Retina (tissue), 1 donor: ENCODE measurements around the gene FAM76A.
"Not testable (repeated sequence)": the region's sequence is repeated elsewhere in the genome, so short reads cannot be mapped to it uniquely, and the experiment has no call there.

Experiments
- DNase-seq: peaks from one replicate; pipeline ENCODE4 v3.0.0-alpha.2; 2016

FAM76A gene

DNA sequence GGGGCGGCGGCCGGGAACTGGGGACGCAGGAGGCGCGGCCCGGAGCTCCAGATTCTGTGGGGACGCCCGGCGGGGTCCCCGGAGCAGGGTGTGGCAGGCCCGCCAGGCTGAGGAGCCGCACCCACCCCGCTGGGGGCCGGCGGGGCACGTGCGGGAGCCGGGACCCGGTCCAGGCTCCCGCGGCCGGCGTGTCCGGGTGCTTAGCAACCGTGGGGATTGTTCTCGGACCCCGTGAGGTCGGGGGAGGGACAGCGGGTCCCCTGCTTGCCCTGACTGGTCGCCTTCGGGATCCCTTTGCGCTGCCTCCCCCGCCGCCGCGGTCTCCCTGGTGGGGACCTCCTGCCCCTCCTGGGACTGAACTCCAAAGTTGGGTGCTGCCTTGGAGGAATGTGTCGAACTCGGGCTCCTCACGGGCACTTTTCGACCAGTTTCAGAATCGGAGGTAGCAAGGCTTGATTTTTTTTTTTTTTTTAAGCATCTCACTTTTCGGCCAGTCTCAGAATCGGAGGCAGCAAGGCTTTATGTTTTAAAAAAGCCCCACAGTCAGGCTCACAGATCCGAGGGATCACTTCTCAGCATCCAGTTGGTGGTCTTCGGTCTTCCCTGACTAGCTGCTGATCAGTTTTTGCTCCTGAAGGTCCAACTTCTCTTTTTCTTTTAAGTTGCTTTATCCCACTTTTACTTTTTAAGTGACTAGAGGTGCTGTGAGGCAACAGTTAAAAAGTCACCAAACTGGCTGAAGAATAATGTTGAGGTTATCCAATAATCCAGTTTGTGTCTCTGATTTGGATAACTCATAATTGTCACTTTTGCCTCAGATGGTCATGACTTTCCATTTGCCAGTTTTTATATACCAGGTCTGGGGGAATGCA, 648 bp downstream of the FAM76A start:
- DNase-seq, result no peak

DNA sequence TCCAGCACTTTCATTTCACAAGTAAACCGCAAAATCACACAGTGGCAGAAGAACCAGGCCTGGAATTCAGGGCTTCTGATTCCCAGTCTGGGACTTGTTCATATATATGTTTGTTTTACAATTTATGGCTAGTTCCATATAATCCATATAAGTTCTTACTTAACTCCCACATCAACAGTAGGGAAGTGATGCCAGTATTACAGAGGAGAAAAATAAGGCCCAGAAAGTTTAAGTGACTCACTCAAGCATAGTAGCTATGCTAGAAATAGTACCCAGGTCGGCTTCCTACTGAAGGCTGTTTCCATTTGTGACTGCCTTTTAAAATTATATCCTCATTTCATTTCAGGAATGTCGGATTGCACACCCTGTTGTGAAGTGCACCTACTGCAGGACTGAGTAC, 1.4 kb downstream of the FAM76A start:
- no peak for DNase-seq

DNA sequence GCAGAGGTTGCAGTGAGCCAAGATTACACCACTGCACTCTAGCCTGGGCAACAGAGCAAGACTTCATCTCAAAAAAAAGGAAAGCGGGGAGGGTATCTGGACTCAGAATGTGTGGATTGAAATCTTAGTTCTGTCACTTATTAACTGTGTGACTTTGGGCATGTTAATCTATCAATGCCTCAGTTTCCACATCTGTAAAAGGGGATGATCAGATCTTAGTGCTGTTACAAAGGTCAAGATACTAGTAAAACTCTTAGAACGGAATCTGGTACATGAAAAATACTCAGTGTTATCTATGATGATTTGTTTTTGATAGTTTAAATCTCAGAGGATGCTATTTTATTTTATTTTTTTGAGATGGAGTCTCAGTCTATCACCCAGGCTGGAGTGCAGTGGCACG, 10.5 kb downstream of the FAM76A start:
- DNase-seq, result no peak

GRCh38 chr1:27741121-27741520, 15.4 kb downstream of the FAM76A start:
- no peak for DNase-seq

DNA sequence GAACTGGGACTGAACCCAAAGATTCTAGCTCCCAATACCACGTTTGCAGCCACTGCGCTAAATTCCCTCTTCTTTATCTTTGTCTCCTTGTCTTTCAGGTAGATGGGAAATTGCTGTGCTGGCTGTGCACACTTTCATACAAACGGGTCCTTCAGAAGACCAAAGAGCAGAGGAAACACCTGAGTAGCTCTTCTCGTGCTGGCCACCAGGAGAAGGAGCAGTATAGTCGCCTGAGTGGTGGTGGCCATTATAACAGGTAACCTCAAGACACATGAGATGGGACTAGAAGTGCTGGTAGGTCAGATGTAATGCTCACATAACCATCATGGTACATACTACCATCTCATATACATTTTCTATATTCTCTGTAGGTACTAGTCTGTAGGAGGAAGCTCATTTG, 18.8 kb downstream of the FAM76A start:
- DNase-seq, result no peak

- no peak for DNase-seq
These were observed 19.7 kb downstream of the FAM76A start for GRCh38 chr1:27745466-27745865.

DNA sequence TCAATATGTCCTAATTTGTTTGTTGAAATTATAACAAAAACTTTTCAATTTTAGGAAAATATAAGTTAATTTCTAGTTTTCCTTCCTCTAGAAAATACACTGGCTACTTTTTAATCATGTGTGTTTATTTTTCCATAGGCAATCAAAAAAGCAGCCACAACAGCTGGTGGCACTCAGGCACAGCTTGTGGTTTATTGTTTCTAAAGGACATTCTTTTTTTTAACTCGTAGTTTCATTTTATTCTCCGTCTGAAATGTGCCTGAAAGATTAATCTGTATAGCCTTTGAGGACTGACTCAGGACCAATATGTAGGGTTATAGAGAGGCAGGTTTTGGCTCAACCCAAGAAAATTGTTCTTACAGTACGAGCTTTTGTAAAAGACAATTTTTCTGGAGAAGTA, 26.6 kb downstream of the FAM76A start:
- DNase-seq, result no peak

DNA sequence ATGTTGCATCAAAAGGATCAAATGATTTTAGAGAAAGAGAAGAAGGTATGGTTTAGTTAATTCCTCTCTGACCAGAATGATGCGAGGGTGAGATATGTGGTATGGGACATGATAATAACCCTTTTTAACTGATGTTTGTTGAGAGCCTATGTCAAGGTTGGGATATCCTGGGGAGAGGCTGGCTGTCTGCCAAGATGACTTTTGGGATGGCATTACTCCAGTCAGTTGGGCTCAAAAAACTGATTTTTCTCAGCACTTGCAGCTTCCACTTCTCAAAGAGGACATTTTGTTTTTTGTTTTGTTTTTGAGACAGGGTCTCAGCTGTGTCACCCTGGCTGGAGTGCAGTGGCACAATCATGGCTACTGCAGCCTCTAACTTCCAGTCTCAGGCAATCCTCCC, 29.5 kb downstream of the FAM76A start:
- no peak for DNase-seq

- DNase-seq, result no peak
These were observed 30.1 kb downstream of the FAM76A start for GRCh38 chr1:27755865-27756264.

- DNase-seq, result no peak
These were observed 33.5 kb downstream of the FAM76A start for GRCh38 chr1:27759236-27759635.

GRCh38 chr1:27760426-27760825, 34.7 kb downstream of the FAM76A start:
- no peak for DNase-seq

DNA sequence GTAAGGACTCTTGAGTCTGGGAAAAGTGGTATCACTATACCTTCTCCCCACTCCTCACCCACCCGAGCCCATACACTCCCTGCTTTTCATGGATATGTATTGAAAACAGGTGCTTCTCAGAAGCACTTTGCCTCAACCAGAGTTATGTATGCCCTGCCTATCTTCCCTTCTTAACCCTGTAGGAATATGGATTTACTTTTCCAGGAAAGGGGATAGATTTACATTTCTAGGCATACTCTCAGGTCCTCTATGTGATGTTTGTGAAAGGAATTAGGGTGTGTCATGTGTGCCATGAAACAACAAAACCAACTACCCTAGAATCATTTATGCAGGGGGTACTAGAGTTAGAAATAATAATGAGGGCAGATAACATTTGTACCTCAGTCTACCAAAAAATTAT, 36.3 kb downstream of the FAM76A start:
- no peak for DNase-seq

- DNase-seq, result no peak
These were observed 37.6 kb downstream of the FAM76A start for GRCh38 chr1:27763358-27763757.

DNA sequence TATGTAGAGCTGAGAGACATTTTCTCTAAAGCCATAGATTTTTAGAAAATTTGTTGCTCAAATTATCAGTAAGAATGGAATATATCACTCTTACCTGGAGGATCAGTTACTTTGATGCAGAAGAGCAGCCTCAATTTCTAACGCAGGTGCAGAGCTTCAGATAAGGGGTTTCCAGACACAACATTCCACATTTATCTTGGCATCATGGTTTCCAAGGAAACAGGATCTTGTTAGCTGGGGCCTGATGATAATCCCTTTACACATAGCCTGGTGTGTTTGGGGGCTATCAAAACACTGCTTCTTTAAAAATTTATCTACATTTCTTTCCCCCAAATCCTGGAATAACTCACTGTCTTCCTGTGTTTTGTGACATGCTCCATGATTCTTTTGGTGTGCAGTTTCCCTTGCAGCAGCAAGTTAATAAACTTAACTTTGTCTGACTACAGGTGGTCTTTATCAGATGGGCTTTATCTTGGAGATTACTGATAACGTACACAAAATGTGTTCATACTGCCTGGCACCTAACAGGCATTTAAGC, 44.6 kb downstream of the FAM76A start:
- no peak for DNase-seq

- peak; percentile 2 for DNase-seq
These were observed 46.5 kb downstream of the FAM76A start for GRCh38 chr1:27772036-27772931.

- peak; percentile 100 for DNase-seq
These were observed 47.4 kb downstream of the FAM76A start, which contains the start of gene STX12 for GRCh38 chr1:27772932-27773825. Gene STX12 (plus strand): TSS chr1:27773219. CDS start chr1:27773308, 89 bp downstream.

GRCh38 chr1:27773826-27774445, 48.2 kb downstream of the FAM76A start:
- DNase-seq, result peak; percentile 2

DNA sequence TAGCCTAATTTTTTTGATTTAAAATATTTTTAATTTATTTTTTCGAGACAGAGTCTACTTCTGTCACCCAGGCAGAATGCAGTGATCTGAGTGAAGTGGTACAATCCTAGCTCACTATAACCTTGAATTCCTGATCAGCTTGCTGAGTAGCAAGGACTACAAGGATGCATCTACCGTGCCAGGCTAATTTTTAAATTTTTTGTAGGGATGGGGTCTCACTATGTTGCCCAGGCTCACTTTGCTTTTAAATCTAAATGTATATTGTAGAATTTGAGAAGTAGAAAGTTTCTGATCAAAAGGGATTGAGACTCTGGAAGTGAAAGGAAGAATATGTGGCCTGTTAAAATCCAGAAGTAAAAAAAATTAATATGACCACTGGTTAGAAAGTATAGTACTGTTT, 48.9 kb downstream of the FAM76A start:
- DNase-seq, result no peak

GRCh38 chr1:27775336-27775735, 49.6 kb downstream of the FAM76A start:
- DNase-seq, result not testable (repeated sequence)

DNA sequence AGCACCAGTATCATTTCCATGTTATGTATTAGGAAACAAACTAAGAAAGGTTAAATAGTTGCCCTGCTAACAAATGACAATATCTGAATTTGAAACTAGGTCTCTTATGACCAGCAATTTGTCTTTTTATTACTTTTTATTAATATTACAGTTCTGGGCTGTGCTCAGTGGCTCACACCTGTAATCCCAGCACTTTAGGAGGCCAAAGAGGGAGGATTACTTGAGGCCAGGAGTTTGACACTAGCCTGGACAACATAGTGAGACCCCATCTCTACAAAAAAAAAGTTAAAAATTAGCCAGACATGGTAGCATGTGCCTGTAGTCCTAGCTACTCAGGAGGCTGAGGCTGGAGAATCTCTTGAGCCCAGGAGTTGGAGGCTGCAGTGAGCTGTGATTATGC, 50.5 kb downstream of the FAM76A start:
- DNase-seq, result not testable (repeated sequence)

- no peak for DNase-seq
These were observed 52.3 kb downstream of the FAM76A start for GRCh38 chr1:27778056-27778455.

GRCh38 chr1:27779122-27779521, 53.4 kb downstream of the FAM76A start:
- no peak for DNase-seq
